CD4-positive, alpha-beta T cell treated with Interleukin-21 for 1 hour (primary cell): Measurements from ENCODE around the gene PXT1.
A peak's percentile ranks its signal among the peaks of the same experiment; 100 is the strongest.
"Not testable (repeated sequence)": the region's sequence is repeated elsewhere in the genome, so short reads cannot be mapped to it uniquely, and the experiment has no call there.

ENCODE experiments used
- DNase-seq: peaks from one replicate; pipeline ENCODE4 v3.0.0-alpha.2; 2020

The PXT1 gene

DNA sequence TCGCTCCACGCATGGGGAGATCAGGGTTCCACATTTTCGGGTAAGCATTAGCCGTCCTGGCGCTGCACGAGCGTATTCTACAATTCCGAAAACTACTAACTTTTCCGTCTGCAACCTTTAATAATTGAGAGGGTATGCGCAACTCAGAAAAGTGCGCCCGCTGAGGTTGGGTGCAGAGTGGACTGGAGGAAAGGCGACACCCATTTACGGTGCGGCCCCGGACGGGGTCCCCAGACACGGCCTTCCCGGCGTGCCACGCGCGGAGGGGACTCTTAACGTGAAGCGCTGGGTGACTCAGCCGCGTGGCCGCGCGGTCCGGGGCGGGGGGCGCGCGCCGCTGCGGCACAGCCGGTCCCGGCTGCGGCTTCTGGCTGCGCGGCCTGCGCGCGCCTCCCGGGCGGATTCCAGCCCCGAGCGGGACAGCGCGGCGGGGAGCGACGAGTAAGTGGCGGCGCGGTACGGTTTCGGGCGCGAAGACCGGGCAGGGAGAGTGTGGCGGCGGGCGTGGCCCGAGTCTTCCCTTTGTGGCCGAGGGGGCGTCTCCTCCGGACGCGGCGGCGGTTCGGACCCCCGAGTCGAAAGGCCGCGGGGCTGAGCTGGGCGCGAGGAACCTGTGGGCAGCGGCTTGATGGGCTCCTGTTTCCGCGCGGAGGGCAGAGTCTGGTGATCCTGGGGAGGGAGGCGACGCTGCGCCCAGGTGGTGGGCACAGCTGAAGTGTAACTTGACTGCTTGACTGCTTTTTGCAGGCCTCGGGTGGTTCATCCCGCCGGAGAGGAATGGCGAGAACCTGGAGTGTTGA is at the start of gene PXT1, which contains the start of gene KCTD20:
PXT1 (minus strand) TSS at position 184 of the 800 bp plus-strand sequence. CDS start 16,772 bp downstream, outside the sequence.
KCTD20 (plus strand) TSS at position 330 of the 800 bp plus-strand sequence. CDS start 27,098 bp downstream, outside the sequence.
- peak; percentile 86 for DNase-seq

DNA sequence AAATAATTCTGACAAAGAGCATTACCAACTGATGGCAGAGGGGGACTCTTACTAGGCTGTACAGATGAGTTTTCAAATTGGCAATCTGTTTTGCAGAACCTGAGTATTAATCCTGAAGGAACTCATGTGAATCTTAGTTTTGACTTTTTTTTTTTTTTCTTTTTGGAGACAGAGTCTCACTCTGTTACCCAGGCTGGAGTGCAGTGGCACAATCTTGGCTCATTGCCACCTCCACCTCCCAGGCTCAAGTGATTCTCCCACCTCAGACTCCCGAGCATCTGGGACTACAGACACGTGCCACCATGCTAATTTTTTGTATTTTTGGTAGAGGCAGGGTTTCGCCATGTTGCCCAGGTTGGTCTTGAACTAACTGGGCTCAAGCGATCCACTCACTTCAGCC is 49.4 kb upstream of the PXT1 start:
- no peak for DNase-seq

DNA sequence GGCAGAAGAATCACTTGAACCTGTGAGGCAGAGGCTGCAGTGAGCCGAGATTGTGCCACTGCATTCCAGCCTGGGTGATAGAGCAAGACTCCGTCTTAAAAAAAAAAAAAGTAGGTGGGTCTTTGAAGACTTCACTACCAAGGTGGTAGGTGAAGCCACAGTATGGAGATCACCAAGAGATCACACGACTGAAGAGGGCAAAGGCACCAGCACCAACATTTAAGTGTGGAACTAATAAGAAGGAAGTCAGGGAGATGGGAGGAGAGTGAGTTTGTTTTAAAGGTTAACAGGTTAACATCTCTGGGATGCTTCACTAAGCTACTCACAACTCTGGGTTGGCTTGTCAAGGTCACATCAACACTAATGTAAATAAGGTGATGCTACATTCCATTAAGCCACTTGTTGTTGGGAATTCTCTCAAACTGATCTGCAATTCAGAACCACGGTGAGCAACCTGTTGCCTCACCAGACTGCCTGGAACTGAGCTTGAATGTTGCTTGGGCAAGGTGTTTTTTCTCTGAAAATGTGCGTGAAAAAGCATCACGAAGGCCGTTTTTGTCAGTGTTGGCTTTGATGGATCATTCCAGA is 48.8 kb upstream of the PXT1 start:
- DNase-seq: no peak

GRCh38 chr6:36489426-36489825 is 46.8 kb upstream of the PXT1 start:
- DNase-seq: no peak

DNA sequence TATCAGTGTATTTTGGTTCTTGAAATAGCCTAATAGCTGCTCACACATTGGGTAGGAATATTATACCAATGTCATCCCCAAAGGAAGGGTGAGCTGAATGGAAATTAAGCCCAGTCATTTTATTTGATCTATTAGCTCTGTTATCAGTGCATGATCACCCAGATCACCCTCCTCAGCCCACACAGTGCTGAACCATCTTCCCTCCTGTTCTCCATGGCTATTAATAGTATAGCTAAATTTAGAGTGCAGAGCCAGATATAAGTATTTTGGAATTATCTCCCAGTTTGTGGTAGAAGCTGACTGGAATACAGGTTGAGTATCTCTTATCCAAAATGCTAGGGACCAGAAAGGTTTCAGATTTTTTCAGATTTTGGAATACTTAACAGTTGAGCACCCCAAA is 45.6 kb upstream of the PXT1 start:
- no peak for DNase-seq

DNA sequence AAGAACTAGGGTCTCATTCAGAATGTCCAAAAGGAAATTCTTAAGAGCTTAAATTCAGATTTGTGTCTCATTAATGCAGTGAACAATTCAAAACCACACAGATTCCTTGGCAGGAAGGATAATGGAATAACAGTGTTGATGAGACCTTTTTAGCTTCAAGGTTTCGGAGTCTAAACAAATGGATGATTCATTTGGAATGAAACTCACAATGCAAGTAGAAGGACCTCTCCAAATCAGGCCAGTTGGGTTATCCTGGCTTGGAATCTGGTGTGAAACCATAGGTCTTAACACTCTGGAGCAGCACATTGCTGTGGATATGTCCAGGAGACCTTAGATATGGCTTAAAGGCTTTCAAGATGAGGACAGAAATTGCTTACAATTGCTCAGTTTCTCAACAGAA is 45.0 kb upstream of the PXT1 start:
- no peak for DNase-seq

- DNase-seq: no peak
Measured at GRCh38 chr6:36484736-36485135, 42.1 kb upstream of the PXT1 start.

DNA sequence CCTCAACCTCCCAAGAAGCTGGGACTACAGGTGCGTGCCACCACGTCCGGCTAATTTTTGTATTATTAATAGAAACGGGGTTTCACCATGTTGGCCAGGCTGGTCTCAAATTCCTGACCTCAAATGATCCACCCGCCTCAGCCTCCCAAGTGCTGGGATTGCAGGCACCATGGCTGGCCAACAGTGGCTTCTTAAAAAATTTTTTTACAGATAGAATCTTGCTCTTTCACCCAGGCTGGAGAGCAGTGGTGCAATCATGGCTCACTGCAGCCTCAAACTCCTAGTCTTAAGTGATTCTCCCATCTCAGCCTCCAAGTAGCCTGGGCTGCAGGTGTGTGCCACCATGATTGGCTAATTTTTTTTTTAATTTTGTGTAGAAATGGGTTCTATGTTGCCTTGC is 40.7 kb upstream of the PXT1 start:
- not testable (repeated sequence) for DNase-seq

DNA sequence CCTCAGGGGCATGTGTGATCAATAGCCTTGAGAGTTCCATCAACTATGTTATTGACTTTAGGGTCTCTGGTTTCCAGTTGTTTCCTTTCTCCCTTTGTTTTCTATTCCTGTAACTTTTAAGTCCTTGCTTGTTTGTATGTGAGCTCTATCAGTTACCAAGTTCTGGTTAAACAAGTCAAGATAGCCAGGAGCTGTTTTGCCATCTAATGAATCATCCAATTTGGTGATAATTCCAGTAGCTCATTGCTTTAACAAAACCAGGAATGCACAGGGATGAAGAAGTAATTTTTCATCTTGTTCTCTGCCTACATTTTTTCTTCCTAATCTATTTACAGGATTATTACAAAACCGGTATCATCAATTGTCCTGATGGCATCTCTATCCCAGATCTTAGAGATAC is 36.6 kb upstream of the PXT1 start:
- DNase-seq: no peak

DNA sequence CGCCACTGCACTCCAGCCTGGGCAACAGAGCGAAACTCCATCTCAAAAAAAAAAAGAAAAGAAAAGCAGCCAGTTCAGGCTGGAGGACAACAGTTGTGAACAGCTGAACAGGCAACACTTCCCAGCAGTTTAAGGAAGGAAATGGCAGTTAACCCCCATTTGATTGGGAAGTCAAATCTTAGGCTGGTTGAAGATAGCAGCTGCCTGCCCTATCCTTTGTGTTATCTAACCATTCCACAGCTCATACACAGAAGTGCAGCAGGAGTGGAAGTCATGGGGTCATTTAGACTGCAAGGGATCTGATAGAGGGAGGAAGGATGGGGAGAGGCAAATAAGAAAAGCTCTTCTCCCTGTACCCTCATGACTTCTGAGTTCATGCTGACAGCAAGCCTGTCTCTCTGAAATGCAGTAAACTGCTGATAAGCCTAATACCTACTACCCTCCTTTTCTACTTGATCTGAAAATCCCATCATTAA is 35.4 kb upstream of the PXT1 start:
- DNase-seq: no peak

- no peak for DNase-seq
Measured at GRCh38 chr6:36469946-36470345, 27.3 kb upstream of the PXT1 start.

GRCh38 chr6:36469148-36469661 is 26.6 kb upstream of the PXT1 start:
- no peak for DNase-seq

DNA sequence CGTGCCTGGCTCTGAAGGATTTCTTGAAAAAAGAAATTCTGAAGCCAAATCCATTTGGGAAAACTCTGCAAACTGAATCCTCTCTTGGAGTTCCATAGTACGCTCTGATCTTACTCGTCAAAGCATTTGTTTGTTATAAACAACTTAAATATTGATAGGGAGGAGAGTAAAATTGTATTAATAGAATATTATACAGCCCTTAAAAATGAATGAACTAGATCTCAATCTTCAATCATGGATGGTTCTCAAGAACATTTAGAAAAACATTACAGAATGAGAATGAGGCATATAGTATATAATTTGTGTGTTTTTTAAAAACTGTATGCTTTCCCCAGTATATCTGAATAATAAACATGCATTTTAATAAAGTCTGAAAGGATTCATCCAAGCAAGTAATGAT is 25.0 kb upstream of the PXT1 start:
- no peak for DNase-seq

- DNase-seq: no peak
Measured at GRCh38 chr6:36464233-36464632, 21.6 kb upstream of the PXT1 start.

DNA sequence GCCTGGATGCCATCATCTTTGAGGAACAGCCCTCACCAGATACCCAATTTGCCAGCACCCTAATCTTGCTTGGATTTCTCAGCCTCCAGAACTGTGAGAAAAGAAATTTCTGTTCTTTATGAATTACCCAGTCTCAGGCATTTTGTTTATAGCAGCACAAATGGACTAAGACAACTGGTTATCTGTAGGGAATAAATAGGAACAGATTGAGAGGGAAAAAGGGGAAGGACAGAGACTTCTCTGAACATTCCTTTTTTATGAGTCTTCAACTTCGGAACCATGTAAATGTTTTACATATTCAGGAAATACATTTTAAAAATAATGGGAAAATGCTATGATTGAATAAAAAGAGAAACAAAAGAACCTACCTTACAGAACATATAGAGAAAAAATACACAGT is 21.0 kb upstream of the PXT1 start:
- no peak for DNase-seq

GRCh38 chr6:36461646-36462045 is 19.0 kb upstream of the PXT1 start:
- no peak for DNase-seq

DNA sequence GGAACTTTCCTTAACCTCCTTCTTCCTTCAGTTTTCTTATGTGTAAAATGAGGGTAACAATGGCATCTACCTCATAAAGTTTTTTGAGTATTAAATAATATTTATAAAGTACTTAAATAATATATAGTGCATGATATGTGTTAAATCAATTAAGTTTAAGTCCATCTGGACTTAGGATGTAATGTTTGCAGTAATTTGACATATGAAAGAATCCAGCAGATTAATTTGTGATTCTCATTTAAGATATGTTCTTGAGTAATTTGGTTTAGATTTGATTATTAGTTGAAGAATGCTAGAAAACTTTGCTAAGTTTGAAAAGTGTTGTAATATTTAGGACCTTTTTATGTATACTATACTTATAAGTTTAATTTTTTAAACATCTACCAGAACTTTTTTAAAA is 18.3 kb upstream of the PXT1 start:
- DNase-seq: no peak

DNA sequence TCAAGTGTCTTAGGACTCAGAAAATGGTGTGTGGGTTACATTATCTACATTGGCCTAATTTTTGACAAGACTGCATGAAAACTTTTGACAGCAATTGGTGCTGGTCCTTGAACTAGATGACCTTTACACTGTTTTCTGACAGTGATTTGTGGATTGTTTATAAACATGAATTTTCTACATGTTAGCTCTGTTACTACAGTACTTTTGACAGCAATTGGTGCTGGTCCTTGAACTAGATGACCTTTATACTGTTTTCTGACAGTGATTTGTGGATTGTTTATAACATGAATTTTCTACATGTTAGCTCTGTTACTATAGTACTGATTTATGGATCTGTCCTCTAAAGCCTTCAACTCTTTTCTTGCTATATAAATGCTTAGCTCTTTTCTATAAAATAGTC is 16.8 kb upstream of the PXT1 start:
- DNase-seq: no peak

DNA sequence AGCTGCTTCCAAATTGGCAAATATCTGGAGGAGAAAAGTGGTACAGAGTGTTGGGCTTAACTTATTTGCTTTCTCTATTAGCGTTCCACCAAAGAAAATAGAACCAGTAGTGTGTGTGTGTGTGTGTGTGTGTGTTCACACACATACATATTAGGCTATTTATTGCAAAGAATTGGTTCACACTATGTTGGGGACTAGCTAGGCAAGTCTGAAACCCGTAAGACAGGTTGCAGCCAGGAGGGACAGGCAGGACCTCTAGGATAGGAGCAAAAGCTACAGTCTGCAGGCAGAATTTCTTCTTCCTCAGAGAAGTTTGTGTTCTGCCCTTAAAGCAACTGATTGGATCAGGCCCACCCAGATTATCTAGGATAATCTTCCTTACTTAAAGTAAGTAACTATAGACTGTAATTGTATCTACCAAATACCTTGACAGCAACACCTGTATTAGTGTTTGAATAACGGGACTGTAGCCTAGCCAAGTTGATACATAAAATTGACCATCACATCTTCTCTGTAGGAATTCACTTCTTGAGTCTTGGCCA is 12.9 kb upstream of the PXT1 start:
- no peak for DNase-seq

DNA sequence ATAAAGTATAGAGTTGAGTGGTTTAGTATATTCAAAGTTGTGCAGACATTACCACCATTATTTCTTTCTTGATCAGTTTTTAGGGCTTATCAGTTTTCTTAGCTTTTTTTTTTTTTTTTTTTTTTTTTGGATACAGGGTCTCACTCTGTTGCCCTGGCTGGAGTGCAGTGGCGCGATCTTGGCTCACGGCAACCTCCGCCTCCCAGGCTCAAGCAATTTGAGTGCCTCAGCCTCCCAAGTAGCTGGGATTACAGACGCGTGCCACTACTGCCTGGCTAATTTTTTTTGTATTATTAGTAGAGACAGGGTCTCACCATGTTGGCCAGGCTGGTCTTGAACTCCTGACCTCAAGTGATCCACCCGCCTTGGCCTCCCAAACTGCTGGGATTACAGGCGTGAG is 10.2 kb upstream of the PXT1 start:
- not testable (repeated sequence) for DNase-seq

GRCh38 chr6:36449173-36449572 is 6.5 kb upstream of the PXT1 start:
- DNase-seq: not testable (repeated sequence)

GRCh38 chr6:36445621-36446020 is 3.0 kb upstream of the PXT1 start:
- no peak for DNase-seq

DNA sequence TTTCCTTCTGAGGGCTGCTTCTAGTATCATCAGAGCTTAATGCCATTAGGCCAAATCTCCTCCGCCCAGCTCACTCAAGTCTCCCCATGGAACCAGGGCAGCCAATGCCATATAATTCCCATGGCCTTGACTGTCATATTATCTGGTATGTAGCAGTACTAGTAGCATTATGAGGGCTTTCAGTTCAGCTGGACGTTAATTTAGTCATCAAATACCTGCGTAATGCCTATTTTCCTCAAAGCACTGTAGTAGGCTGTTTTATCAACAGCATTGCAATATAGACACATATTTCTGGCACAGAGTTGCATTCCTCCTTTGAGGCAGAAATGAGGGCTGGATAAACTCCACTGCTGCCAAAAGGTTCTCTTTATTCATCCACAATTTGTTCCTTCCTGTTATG is 1.8 kb upstream of the PXT1 start:
- DNase-seq: no peak
